HEK293T (cell line): ENCODE data around the gene NR2E1.

ENCODE experiments used
- ELF4 ChIP-seq: fragments of 450-650 bp; IDR thresholded peaks from 2 replicates; pipeline ENCODE4 v1.6.1; 2017; ENCODE audit warnings: antibody characterized with exemption
- FOXA1 ChIP-seq: fragments of 450-650 bp; IDR thresholded peaks from 2 replicates; pipeline ENCODE4 v1.6.1; 2016; ENCODE audit warnings: mild to moderate bottlenecking
- HDGF ChIP-seq: fragments of 450-650 bp; IDR thresholded peaks from 2 replicates; pipeline ENCODE4 v1.6.1; 2017; ENCODE audit warnings: antibody characterized with exemption, borderline replicate concordance
- SP1 ChIP-seq: fragments of 450-650 bp; IDR thresholded peaks from 2 replicates; pipeline ENCODE4 v1.6.1; 2017
- SUZ12 ChIP-seq: fragments of 450-650 bp; IDR thresholded peaks from 2 replicates; pipeline ENCODE4 v1.6.1; 2016; ENCODE audit warnings: mild to moderate bottlenecking
- TARDBP ChIP-seq: fragments of 450-650 bp; IDR thresholded peaks from 2 replicates; pipeline ENCODE4 v1.6.1; 2016
- ZNF384 ChIP-seq: fragments of 450-650 bp; IDR thresholded peaks from 2 replicates; pipeline ENCODE4 v1.6.1; 2016

- no peak for TF ChIP-seq SUZ12
- no peak for TF ChIP-seq SP1
- no peak for TF ChIP-seq TARDBP
- no peak for TF ChIP-seq HDGF
- no peak for TF ChIP-seq ZNF384
- TF ChIP-seq FOXA1: no peak
- no peak for TF ChIP-seq ELF4
These were observed at the start of gene NR2E1 for GRCh38 chr6:108165714-108166663.
